Stimulated activated naive B cell treated with anti-CD40 and anti-IgM and Interleukin-4, amounts not matched to agents 10 μg/mL and 1 μg/mL and 100 μg/mL, for 72 hours (primary cell): ENCODE data around the gene FCHO2.
"Not testable (repeated sequence)": the region's sequence is repeated elsewhere in the genome, so short reads cannot be mapped to it uniquely, and the experiment has no call there.

Source experiments
- ATAC-seq, 2 donors: fragments of 150-1000 bp; cut with Tn5 transposase; replicated peaks; 2 replicates each; pipeline ENCODE4 v1.10.0; 2021; ENCODE audit warnings: moderate library complexity in 1 of 2
- DNase-seq: peaks from one replicate; pipeline ENCODE4 v3.0.0; 2021
- H3K27ac Mint-ChIP-seq: one replicate; pipeline ENCODE4 v1.8.0; 2022; ENCODE audit warnings: mild to moderate bottlenecking, mixed read lengths
- H3K27me3 Mint-ChIP-seq, 2 donors: one replicate each; pipeline ENCODE4 v1.8.0; 2022; ENCODE audit warnings: mixed read lengths in 2 of 2
- H3K36me3 Mint-ChIP-seq, 2 donors: one replicate each; pipeline ENCODE4 v1.8.0; 2022; ENCODE audit warnings: mixed read lengths in 2 of 2, mild to moderate bottlenecking in 1 of 2
- H3K4me1 Mint-ChIP-seq, 2 donors: one replicate each; pipeline ENCODE4 v1.8.0; 2022; ENCODE audit warnings: mixed read lengths in 2 of 2, mild to moderate bottlenecking in 1 of 2
- H3K4me3 Mint-ChIP-seq, 2 donors: one replicate each; pipeline ENCODE4 v1.8.0; 2022; ENCODE audit warnings: mild to moderate bottlenecking in 2 of 2, mixed read lengths in 2 of 2, moderate library complexity in 1 of 2
- H3K9me3 Mint-ChIP-seq, 2 donors: one replicate each; pipeline ENCODE4 v1.8.0; 2022; ENCODE audit warnings: mixed read lengths in 2 of 2, mild to moderate bottlenecking in 1 of 2

Gene FCHO2, protein sequence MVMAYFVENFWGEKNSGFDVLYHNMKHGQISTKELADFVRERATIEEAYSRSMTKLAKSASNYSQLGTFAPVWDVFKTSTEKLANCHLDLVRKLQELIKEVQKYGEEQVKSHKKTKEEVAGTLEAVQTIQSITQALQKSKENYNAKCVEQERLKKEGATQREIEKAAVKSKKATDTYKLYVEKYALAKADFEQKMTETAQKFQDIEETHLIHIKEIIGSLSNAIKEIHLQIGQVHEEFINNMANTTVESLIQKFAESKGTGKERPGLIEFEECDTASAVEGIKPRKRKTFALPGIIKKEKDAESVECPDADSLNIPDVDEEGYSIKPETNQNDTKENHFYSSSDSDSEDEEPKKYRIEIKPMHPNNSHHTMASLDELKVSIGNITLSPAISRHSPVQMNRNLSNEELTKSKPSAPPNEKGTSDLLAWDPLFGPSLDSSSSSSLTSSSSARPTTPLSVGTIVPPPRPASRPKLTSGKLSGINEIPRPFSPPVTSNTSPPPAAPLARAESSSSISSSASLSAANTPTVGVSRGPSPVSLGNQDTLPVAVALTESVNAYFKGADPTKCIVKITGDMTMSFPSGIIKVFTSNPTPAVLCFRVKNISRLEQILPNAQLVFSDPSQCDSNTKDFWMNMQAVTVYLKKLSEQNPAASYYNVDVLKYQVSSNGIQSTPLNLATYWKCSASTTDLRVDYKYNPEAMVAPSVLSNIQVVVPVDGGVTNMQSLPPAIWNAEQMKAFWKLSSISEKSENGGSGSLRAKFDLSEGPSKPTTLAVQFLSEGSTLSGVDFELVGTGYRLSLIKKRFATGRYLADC

DNA sequence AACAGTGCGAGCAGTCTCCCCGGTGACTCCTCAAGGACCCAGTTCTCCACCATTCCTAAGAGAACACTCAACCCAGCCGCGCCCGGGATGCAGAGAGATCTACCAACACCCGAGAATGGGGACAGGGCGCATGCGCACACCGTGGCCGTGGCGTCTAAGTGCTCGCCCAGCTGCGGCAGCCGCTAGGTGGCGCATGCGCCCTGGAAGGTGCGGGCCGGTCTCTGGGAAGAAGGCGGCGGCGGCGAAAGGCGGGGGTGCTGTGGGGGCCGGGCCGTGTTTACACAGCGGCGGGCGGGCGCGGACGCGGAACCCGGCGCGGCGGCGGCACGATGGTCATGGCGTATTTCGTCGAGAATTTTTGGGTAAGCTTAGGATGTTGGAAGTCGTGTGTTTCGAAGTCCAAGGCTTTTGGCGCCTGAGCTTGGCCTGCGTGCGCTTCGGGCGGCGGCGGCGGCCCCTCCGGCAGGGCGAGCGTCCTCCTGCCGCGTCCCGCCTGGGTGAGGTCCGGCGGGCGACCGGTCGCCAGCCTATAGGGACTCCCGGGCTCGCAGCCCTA, at the start of gene FCHO2:
Gene FCHO2 (plus strand): TSS at position 274 of the 556 bp plus-strand sequence. CDS start 56 bp downstream, at position 330.
- DNase-seq (peak; percentile 91), ATAC-seq (peak; percentile 95 to 96)
- peaks cover 4 to 22% of the 10 kb centered on the region in 2 donors for H3K27me3 Mint-ChIP-seq
- H3K4me3 Mint-ChIP-seq, result peak within 1 kb of the TSS; percentile 91 to 96
- H3K9me3 Mint-ChIP-seq, result no peaks in the 10 kb centered on the region
- H3K36me3 Mint-ChIP-seq, result peaks cover 0 to 3% of the 10 kb centered on the region in 2 donors
- peak within 1 kb of the TSS; percentile 92 for H3K27ac Mint-ChIP-seq
- peaks cover 11 to 25% of the 10 kb centered on the region in 2 donors for H3K4me1 Mint-ChIP-seq

GRCh38 chr5:72906806-72907205, 49.0 kb upstream of the FCHO2 start:
- Mint-ChIP-seq H3K4me1 (no peaks in the 10 kb centered on the region), H3K36me3 (peaks cover 21 to 44% of the 10 kb centered on the region in 2 donors), H3K4me3 (no peak overlapping the region), H3K27ac (no peak overlapping the region), H3K27me3 (no peaks in the 10 kb centered on the region), H3K9me3 (no peaks in the 10 kb centered on the region)
- ATAC-seq (no peak), DNase-seq (no peak)

GRCh38 chr5:72908664-72909063, 47.2 kb upstream of the FCHO2 start:
- no peak overlapping the region for H3K4me3 Mint-ChIP-seq
- no peaks in the 10 kb centered on the region for H3K27me3 Mint-ChIP-seq
- ATAC-seq, result no peak
- no peaks in the 10 kb centered on the region for H3K4me1 Mint-ChIP-seq
- H3K9me3 Mint-ChIP-seq, result no peaks in the 10 kb centered on the region
- no peak for DNase-seq
- H3K27ac Mint-ChIP-seq, result no peak overlapping the region
- H3K36me3 Mint-ChIP-seq, result peaks cover 17 to 37% of the 10 kb centered on the region in 2 donors

DNA sequence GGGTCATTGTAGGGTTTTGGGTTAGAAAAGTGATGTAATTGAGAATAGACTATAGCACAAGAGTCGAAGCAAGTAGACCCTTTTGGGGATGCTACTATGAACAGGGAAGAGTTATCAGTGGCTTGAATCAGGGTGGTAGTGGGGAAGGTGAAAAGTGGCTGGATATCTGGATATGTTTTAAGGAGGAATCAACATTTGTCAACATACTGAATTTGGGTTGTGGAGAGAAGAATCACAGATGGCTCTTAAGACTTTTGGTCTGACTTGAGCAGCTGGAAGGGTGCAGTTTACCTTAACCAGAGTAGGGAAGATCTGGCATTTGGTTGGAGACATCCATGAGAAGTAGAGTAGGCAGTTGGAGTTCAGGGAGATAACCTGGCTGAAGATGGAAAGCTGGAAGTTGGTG, 38.5 kb upstream of the FCHO2 start:
- DNase-seq (no peak), ATAC-seq (no peak)
- Mint-ChIP-seq H3K27ac (no peak overlapping the region), H3K9me3 (no peaks in the 10 kb centered on the region), H3K4me3 (no peak overlapping the region), H3K4me1 (no peaks in the 10 kb centered on the region), H3K36me3 (no peaks in the 10 kb centered on the region), H3K27me3 (no peaks in the 10 kb centered on the region)

DNA sequence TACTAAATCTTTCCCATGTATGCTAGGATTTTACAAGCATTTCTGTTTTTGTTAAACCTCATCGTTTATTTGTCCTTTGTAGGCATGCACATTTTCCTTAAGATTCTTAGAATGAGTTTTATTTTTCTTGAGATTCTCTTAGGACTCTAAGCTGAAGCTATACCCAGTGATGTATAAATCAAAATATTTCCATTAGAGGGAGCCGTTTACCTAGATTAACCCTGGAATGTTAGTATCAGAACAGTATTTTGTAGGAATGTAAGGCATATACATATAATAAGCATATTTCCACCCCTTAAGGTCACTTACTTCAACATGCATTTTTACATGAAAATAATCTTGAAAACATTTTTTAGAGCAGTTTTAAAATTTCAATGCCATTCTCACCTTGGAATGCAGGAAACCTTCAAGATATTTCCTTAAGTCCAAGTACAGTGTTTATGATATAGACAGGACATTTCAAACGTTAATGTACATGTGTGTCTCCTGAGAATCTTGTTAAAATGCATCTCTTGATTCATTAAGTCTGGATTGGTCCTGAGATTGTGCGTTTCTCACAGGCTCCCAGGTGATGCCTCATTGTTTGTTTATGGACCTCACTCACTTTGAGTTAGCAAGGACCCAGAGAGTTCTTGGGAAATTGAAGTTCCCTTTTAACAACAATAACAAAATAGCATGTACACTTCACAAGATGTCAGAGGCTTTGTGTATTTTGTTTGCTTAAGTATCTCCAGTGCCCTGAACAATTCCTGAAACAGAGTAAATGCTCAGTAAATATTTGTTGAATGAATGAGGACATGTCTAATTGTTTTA, 34.9 kb upstream of the FCHO2 start:
- Mint-ChIP-seq H3K4me1 (no peaks in the 10 kb centered on the region), H3K27ac (no peak overlapping the region), H3K27me3 (no peaks in the 10 kb centered on the region), H3K36me3 (no peaks in the 10 kb centered on the region), H3K9me3 (no peaks in the 10 kb centered on the region), H3K4me3 (no peak overlapping the region)
- DNase-seq (no peak), ATAC-seq (no peak)

- H3K4me3 Mint-ChIP-seq, result no peak overlapping the region
- DNase-seq, result no peak
Observed at GRCh38 chr5:72921886-72922285, 34.0 kb upstream of the FCHO2 start.

DNA sequence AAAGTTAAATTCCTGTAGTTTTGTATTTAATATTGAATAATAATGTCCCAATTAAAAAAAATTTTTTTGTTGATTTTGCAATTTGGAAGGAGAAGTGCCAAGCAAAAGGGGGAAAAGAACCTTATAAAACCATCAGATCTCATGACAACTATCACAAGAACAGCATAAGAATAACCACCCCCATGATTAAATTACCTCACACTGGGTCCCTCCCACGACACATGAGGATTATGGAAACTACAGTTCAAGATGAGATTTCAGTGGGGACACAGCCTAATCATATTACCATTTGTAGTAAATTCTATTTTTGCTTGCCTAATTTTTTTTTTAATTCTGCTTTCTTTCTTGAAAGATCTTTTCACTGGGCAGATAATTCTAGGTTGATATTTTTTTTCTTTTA, 33.4 kb upstream of the FCHO2 start:
- no peak for DNase-seq
- H3K9me3 Mint-ChIP-seq, result peaks cover 0 to 3% of the 10 kb centered on the region in 2 donors
- H3K27ac Mint-ChIP-seq, result no peak overlapping the region
- peaks cover 2 to 3% of the 10 kb centered on the region in 2 donors for H3K36me3 Mint-ChIP-seq
- H3K4me1 Mint-ChIP-seq, result no peaks in the 10 kb centered on the region
- no peak overlapping the region for H3K4me3 Mint-ChIP-seq
- H3K27me3 Mint-ChIP-seq, result peaks cover 0 to 5% of the 10 kb centered on the region in 2 donors
- ATAC-seq, result no peak

More at GRCh38 chr5:72921886-72922285, 34.0 kb upstream of the FCHO2 start:
- Mint-ChIP-seq H3K4me1 (no peaks in the 10 kb centered on the region), H3K9me3 (peaks cover 0 to 3% of the 10 kb centered on the region in 2 donors), H3K27ac (no peak overlapping the region), H3K36me3 (peaks cover 2 to 3% of the 10 kb centered on the region in 2 donors), H3K27me3 (peaks cover 0 to under 1% of the 10 kb centered on the region in 2 donors)
- no peak for ATAC-seq

DNA sequence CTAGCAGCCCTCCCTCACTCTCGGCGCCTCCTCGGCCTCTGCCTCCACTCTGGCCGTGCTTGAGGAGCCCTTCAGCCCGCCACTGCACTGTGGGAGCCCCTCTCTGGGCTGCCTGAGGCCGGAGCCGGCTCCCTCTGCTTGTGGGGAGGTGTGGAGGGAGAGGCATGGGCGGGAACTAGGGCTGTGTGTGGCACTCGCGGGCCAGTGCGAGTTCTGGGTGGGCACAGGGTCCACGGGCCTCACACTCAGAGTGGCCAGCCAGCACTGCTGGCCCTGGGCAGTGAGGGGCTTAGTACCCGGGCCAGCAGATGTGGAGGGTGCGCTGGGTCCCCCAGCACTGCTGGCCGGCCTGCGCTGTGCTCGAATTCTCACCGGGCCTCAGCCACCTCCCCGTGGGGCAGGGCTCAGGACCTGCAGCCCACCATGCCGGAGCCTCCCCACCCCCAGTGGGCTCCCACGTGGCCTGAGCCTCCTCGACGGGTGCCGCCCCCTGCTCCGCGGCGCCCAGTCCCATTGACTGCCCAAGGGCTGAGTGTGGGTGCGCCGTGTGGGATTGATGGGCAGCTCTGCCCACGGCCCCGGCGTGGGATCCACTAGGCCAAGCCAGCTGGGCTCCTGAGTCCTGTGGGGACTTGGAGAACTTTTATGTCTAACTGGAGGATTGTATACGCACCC, 30.4 kb upstream of the FCHO2 start:
- DNase-seq (no peak), ATAC-seq (no peak)
- Mint-ChIP-seq H3K9me3 (peaks cover 0 to 3% of the 10 kb centered on the region in 2 donors), H3K27me3 (peaks cover 0 to 12% of the 10 kb centered on the region in 2 donors), H3K4me3 (no peak overlapping the region), H3K27ac (no peak overlapping the region), H3K36me3 (peaks cover 2 to 3% of the 10 kb centered on the region in 2 donors), H3K4me1 (no peaks in the 10 kb centered on the region)

DNA sequence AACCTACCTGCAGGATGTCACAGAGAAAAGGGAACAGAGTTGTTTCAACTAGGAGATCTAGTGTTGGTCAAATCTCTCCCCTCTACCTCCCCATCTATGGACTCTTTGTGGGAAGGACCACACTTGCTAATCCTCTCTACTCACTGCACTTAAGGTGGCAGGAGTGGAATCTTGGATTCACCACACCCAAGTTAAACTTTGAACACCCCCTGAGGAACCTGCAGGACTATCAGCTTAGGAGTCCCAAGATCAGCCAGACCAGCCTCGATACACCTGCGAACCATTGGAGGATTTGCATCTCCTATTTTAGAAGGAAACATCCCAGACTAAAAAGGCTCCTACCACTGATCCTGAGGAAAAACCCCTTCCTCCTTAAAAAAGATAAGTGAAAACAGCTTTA, 23.2 kb upstream of the FCHO2 start:
- H3K9me3 Mint-ChIP-seq, H3K27ac Mint-ChIP-seq, H3K36me3 Mint-ChIP-seq, ATAC-seq, H3K4me1 Mint-ChIP-seq, DNase-seq, H3K4me3 Mint-ChIP-seq: not testable (repeated sequence)
- peaks cover 14 to 20% of the 10 kb centered on the region in 2 donors for H3K27me3 Mint-ChIP-seq

DNA sequence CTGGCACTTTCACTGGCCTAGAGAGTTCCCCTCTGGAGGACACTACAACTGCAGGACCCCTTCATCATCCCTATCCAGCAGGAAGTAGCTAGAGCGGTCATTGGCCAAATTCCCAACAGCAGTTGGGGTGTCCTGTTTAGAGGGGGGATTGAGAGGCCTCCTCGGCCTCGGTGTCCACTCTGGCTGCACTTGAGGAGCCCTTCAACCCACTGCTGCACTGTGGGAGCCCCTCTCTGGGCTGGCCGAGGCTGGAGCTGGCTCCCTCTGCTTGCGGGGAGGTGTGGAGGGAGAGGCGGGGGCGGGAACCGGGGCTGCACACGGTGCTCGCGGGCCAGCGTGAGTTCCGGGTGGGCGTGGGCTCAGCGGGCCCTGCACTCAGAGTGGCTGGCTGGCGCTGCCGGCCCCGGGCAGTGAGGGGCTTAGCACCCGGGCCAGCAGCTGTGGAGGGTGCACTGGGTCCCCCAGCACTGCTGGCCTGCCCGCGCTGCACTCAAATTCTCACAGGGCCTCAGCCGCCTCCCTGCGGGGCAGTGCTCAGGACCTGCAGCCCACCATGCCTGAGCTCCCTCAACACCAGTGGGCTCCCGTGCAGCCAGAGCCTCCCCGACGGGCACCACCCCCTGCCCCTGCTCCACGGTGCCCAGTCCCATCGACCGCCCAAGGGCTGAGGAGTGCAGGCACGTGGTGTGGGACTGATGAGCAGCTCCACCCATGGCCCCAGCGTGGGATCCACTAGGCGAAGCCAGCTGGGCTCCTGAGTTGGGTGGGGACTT, 20.7 kb upstream of the FCHO2 start:
- not testable (repeated sequence) for ATAC-seq, DNase-seq, H3K27ac Mint-ChIP-seq, H3K4me3 Mint-ChIP-seq, H3K36me3 Mint-ChIP-seq, H3K9me3 Mint-ChIP-seq, H3K4me1 Mint-ChIP-seq
- peaks cover 19 to 42% of the 10 kb centered on the region in 2 donors for H3K27me3 Mint-ChIP-seq

- H3K4me3 Mint-ChIP-seq, result no peak overlapping the region
- DNase-seq, result no peak
- no peaks in the 10 kb centered on the region for H3K36me3 Mint-ChIP-seq
- ATAC-seq, result no peak
- no peaks in the 10 kb centered on the region for H3K9me3 Mint-ChIP-seq
- no peak overlapping the region for H3K27ac Mint-ChIP-seq
- no peaks in the 10 kb centered on the region for H3K4me1 Mint-ChIP-seq
- H3K27me3 Mint-ChIP-seq, result peaks cover 19 to 50% of the 10 kb centered on the region in 2 donors
Observed at GRCh38 chr5:72936893-72937292, 18.9 kb upstream of the FCHO2 start.

- H3K36me3 Mint-ChIP-seq, result no peaks in the 10 kb centered on the region
- H3K9me3 Mint-ChIP-seq, result no peaks in the 10 kb centered on the region
- DNase-seq (no peak), ATAC-seq (no peak)
- peaks cover 19 to 50% of the 10 kb centered on the region in 2 donors for H3K27me3 Mint-ChIP-seq
- no peak overlapping the region for H3K27ac Mint-ChIP-seq
- no peaks in the 10 kb centered on the region for H3K4me1 Mint-ChIP-seq
- H3K4me3 Mint-ChIP-seq, result no peak overlapping the region
Observed at GRCh38 chr5:72937517-72938061, 18.3 kb upstream of the FCHO2 start.

DNA sequence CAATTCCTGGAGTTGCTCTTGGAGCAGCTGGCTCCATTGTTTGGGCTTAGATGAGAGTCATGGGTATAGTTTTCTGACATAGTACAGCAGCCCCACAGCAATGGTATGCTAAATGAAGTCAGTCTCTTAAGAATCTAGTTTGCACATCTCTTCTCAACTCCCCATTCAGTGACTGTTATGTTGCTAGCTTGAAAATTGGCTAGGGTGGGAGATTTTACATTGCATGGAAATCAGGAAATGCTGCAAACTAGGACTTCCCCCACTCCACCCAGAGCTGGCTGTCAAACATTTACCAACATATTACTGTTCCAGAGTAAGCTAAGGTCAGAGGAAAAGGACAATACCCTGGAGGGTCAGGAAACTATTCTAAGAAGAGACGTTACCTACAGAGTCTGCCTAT, 17.6 kb upstream of the FCHO2 start:
- no peak for ATAC-seq
- H3K4me1 Mint-ChIP-seq, result no peaks in the 10 kb centered on the region

More for the DNA sequence above, 17.6 kb upstream of the FCHO2 start:
- Mint-ChIP-seq H3K4me3 (no peak overlapping the region), H3K27me3 (peaks cover 19 to 50% of the 10 kb centered on the region in 2 donors), H3K36me3 (no peaks in the 10 kb centered on the region), H3K9me3 (no peaks in the 10 kb centered on the region), H3K27ac (no peak overlapping the region)
- no peak for DNase-seq
